Measurements from ENCODE around the gene C6orf120. TPM values are rescaled to one million over a fixed set of nuclear protein-coding genes. Genes with fewer than 3 reads are reported as not detected.

C6orf120 gene
- total and polyA plus RNA-seq, 4 donors: 4.3 to 23.9 (median 21.9) TPM

GRCh38 chr6:169654598-169655391, 47.1 kb upstream of the C6orf120 start:
- DNase-seq: peak; percentile 83 to 91 (median 85)
- Histone ChIP-seq H3K27ac (ENCODE audit: low read depth in 1 of 2, low read length in 1 of 2) (peak overlapping the region in 1 of 2 donors; percentile 76), H3K9ac (ENCODE audit: insufficient read depth in 1 of 2, low read length in 2 of 2) (peak overlapping the region; percentile 31 to 99), H3K36me3 (ENCODE audit: control insufficient read depth in 4 of 4, insufficient read depth in 4 of 4, low read length in 4 of 4) (peaks cover 3 to 19% (median 14%) of the 10 kb centered on the region in 4 donors), H3K27me3 (ENCODE audit: control insufficient read depth in 3 of 3, insufficient read depth in 3 of 3, low read length in 2 of 3) (no peaks in the 10 kb centered on the region), H3K4me3 (peak overlapping the region; percentile 9), H3K4me1 (ENCODE audit: control insufficient read depth in 5 of 5, insufficient read depth in 5 of 5, low read length in 5 of 5) (peaks cover 0 to 4% (median 0%) of the 10 kb centered on the region in 5 donors), H3K9me3 (ENCODE audit: control insufficient read depth in 4 of 4, insufficient read depth in 3 of 4, low read length in 3 of 4) (no peaks in the 10 kb centered on the region)
- TF ChIP-seq CTCF (IDR thresholded peaks at IDR 0.05; ENCODE audit: control extremely low read depth, extremely low read depth): no peak
- WGBS, 2 donors: 47 to 51% methylated on average over 46 of the region's 46 CpGs
- ATAC-seq (ENCODE audit: insufficient read depth, low FRiP score): peak; percentile 92

- Histone ChIP-seq H3K4me1 (ENCODE audit: control insufficient read depth in 5 of 5, insufficient read depth in 5 of 5, low read length in 5 of 5) (peaks cover 0 to 4% (median 0%) of the 10 kb centered on the region in 5 donors), H3K9me3 (ENCODE audit: control insufficient read depth in 4 of 4, insufficient read depth in 3 of 4, low read length in 3 of 4) (no peaks in the 10 kb centered on the region), H3K9ac (ENCODE audit: insufficient read depth in 1 of 2, low read length in 2 of 2) (no peak overlapping the region), H3K27ac (ENCODE audit: low read depth in 1 of 2, low read length in 1 of 2) (no peak overlapping the region), H3K36me3 (ENCODE audit: control insufficient read depth in 4 of 4, insufficient read depth in 4 of 4, low read length in 4 of 4) (peaks cover 3 to 24% (median 14%) of the 10 kb centered on the region in 4 donors), H3K4me3 (no peak overlapping the region), H3K27me3 (ENCODE audit: control insufficient read depth in 3 of 3, insufficient read depth in 3 of 3, low read length in 2 of 3) (no peaks in the 10 kb centered on the region)
- 96 to 98% methylated on average over 23 of the region's 23 CpGs for WGBS, 2 donors
- ATAC-seq (ENCODE audit: insufficient read depth, low FRiP score) (no peak), DNase-seq (no peak)
- no peak for TF ChIP-seq CTCF (IDR thresholded peaks at IDR 0.05; ENCODE audit: control extremely low read depth, extremely low read depth)
Measured at GRCh38 chr6:169656546-169657283, 45.2 kb upstream of the C6orf120 start.

DNA sequence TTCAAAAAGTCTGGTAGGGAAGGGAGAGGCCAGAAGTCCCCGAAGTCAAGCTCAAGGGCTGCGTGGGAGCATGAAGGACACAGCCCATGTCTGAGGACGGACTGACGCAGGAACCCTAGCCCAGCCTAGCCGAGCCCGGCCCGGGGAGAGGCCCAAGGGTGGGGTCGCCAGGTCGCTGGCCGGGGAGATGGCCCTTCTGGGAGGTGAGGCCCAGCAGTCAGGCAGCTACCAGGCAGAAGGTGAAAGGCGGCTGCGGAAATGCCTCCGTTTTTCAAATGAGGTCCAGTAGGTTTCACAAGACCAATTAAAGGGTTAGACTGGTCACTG, 44.7 kb upstream of the C6orf120 start:
- Histone ChIP-seq H3K27ac (ENCODE audit: low read depth in 1 of 2, low read length in 1 of 2) (no peak overlapping the region), H3K27me3 (ENCODE audit: control insufficient read depth in 3 of 3, insufficient read depth in 3 of 3, low read length in 2 of 3) (no peaks in the 10 kb centered on the region), H3K4me3 (no peak overlapping the region), H3K9me3 (ENCODE audit: control insufficient read depth in 4 of 4, insufficient read depth in 3 of 4, low read length in 3 of 4) (no peaks in the 10 kb centered on the region), H3K4me1 (ENCODE audit: control insufficient read depth in 5 of 5, insufficient read depth in 5 of 5, low read length in 5 of 5) (peaks cover 0 to 4% (median 0%) of the 10 kb centered on the region in 5 donors), H3K36me3 (ENCODE audit: control insufficient read depth in 4 of 4, insufficient read depth in 4 of 4, low read length in 4 of 4) (peaks cover 3 to 24% (median 14%) of the 10 kb centered on the region in 4 donors), H3K9ac (ENCODE audit: insufficient read depth in 1 of 2, low read length in 2 of 2) (no peak overlapping the region)
- DNase-seq: no peak
- TF ChIP-seq CTCF (IDR thresholded peaks at IDR 0.05; ENCODE audit: control extremely low read depth, extremely low read depth): no peak
- no peak for ATAC-seq (ENCODE audit: insufficient read depth, low FRiP score)
- 87 to 89% methylated on average over 13 of the region's 13 CpGs for whole genome bisulfite sequencing, 2 donors
